GM23248 (cell line): ENCODE results near the gene SPNS3. TPM values are rescaled to one million over a fixed set of nuclear protein-coding genes. Genes with fewer than 3 reads are reported as not detected.

Experiments
- DNase-seq: peaks from one replicate; pipeline ENCODE4 v3.0.0-alpha.2; 2015
- H2AFZ ChIP-seq: fragments of 200-600 bp; sonication (generic); 2 replicates; pipeline ENCODE4 v1.6.1; 2016; ENCODE audit warnings: antibody characterized with exemption
- H3F3A ChIP-seq: fragments of 200-600 bp; sonication (generic); 2 replicates; pipeline ENCODE4 v1.6.1; 2016; ENCODE audit warnings: mild to moderate bottlenecking, antibody characterized with exemption, mixed run types; ENCODE audit not compliant: insufficient read depth
- H3K27ac ChIP-seq: fragments of 200-600 bp; sonication (generic); 2 replicates; pipeline ENCODE4 v1.5.1; 2016; ENCODE audit warnings: mild to moderate bottlenecking
- H3K27me3 ChIP-seq: fragments of 200-600 bp; sonication (generic); replicated peaks from 2 replicates; pipeline ENCODE4 v1.6.1; 2016; ENCODE audit warnings: mild to moderate bottlenecking; ENCODE audit not compliant: insufficient read depth
- H3K36me3 ChIP-seq: fragments of 200-600 bp; sonication (generic); 2 replicates; pipeline ENCODE4 v1.6.1; 2016; ENCODE audit warnings: low read depth, mild to moderate bottlenecking
- H3K4me1 ChIP-seq: fragments of 200-600 bp; sonication (generic); 2 replicates; pipeline ENCODE4 v1.6.1; 2016; ENCODE audit warnings: mild to moderate bottlenecking; ENCODE audit not compliant: insufficient read depth
- H3K4me2 ChIP-seq: fragments of 200-600 bp; sonication (generic); one replicate; pipeline ENCODE4 v1.6.1; 2016; ENCODE audit warnings: mild to moderate bottlenecking; ENCODE audit not compliant: unreplicated experiment
- H3K4me3 ChIP-seq: fragments of 200-600 bp; sonication (generic); 2 replicates; pipeline ENCODE4 v1.5.1; 2016; ENCODE audit warnings: mild to moderate bottlenecking
- H3K79me2 ChIP-seq: fragments of 200-600 bp; sonication (generic); 2 replicates; pipeline ENCODE4 v1.6.1; 2016; ENCODE audit warnings: mild to moderate bottlenecking; ENCODE audit not compliant: insufficient read depth
- H3K9ac ChIP-seq: fragments of 200-600 bp; sonication (generic); 2 replicates; pipeline ENCODE4 v1.6.1; 2016; ENCODE audit warnings: mild to moderate bottlenecking
- H3K9me2 ChIP-seq: fragments of 200-600 bp; sonication (generic); 2 replicates; pipeline ENCODE4 v1.6.1; 2016; ENCODE audit warnings: mixed run types, mild to moderate bottlenecking, moderate library complexity; ENCODE audit not compliant: insufficient read depth
- H3K9me3 ChIP-seq: fragments of 200-600 bp; sonication (generic); one replicate; pipeline ENCODE4 v1.6.1; 2017; ENCODE audit warnings: low read depth
- H4K20me1 ChIP-seq: fragments of 200-600 bp; sonication (generic); 2 replicates; pipeline ENCODE4 v1.6.0; 2016; ENCODE audit not compliant: insufficient read depth
- EZH2 ChIP-seq: fragments of 200-600 bp; sonication (generic); IDR thresholded peaks from 2 replicates; pipeline ENCODE4 v1.6.1; 2018; ENCODE audit warnings: antibody characterized with exemption, mild to moderate bottlenecking; ENCODE audit not compliant: insufficient read depth, poor library complexity, severe bottlenecking
- EZH2phosphoT487 ChIP-seq: fragments of 200-600 bp; sonication (generic); IDR thresholded peaks from 2 replicates; pipeline ENCODE4 v1.6.1; 2018; ENCODE audit warnings: antibody characterized with exemption, moderate library complexity, mild to moderate bottlenecking, low read depth; ENCODE audit not compliant: insufficient read depth
- WGBS, 2 experiments: methylation state at CpG; one replicate each; pipeline ENCODE4 v1.1.6; 2015 to 2017; ENCODE audit warnings: low lambda C conversion rate in 2 of 2, low coverage in 1 of 2; ENCODE audit errors: missing lambda C conversion rate in 2 of 2; 5-methylcytosine and 5-hydroxymethylcytosine counted together
- in situ Hi-C: fragments of 300-500 bp; cut with MboI; formaldehyde crosslinking; loops from 2 replicates; pipeline ENCODE4 v1.15.0; 2020
- polyA plus RNA-seq: library from polyadenylated mRNA; unstranded; fragments of >200 nt; fragmentation: Nextera tagmentation; extraction: Ambion mirVana; gene quantifications from 2 replicates; pipeline ENCODE4 v1.2.1, GENCODE V29; 2016
- total RNA-seq: library from RNA; depleted of rRNA; stranded (reverse); fragments of >200 nt; shearing (Covaris generic); gene quantifications from 2 replicates; pipeline ENCODE4 v1.2.3, GENCODE V29; 2014

Gene SPNS3
- total and polyA plus RNA-seq, 2 experiments from 2014 or later, result not detected

GRCh38 chr17:4411201-4411600, 22.5 kb upstream of the SPNS3 start:
- no peaks in the 10 kb centered on the region for H3K79me2 ChIP-seq
- in situ Hi-C loops, result loop anchor here (10.0 kb wide), 1 partner anchor 196 kb away; no protein-coding TSS in a partner anchor
- TF ChIP-seq EZH2 (no peak), EZH2phosphoT487 (no peak)
- H3K27ac ChIP-seq, result no peak overlapping the region
- no peaks in the 10 kb centered on the region for H3K9me2 ChIP-seq
- H3K36me3 ChIP-seq, result no peaks in the 10 kb centered on the region
- no peaks in the 10 kb centered on the region for H3K27me3 ChIP-seq
- no peaks in the 10 kb centered on the region for H3F3A ChIP-seq
- H4K20me1 ChIP-seq, result no peaks in the 10 kb centered on the region
- H3K4me2 ChIP-seq, result no peak overlapping the region
- WGBS, 2 experiments, result 89 to 99% methylated on average over 3 of the region's 3 CpGs
- H3K9me3 ChIP-seq, result no peaks in the 10 kb centered on the region
- no peak overlapping the region for H3K9ac ChIP-seq
- H2AFZ ChIP-seq, result no peak overlapping the region
- no peak overlapping the region for H3K4me3 ChIP-seq
- H3K4me1 ChIP-seq, result no peaks in the 10 kb centered on the region
- DNase-seq, result no peak

GRCh38 chr17:4412933-4413831, 20.6 kb upstream of the SPNS3 start:
- H3K27ac ChIP-seq, result no peak overlapping the region
- H3K4me1 ChIP-seq, result no peaks in the 10 kb centered on the region
- H3K4me3 ChIP-seq, result no peak overlapping the region; the same call in 1 of the 2 replicates
- no peaks in the 10 kb centered on the region for H3F3A ChIP-seq
- no peak overlapping the region for H3K9ac ChIP-seq
- no peaks in the 10 kb centered on the region for H4K20me1 ChIP-seq
- H3K36me3 ChIP-seq, result no peaks in the 10 kb centered on the region
- peak; percentile 93 for DNase-seq
- 26 to 37% methylated on average over 17 to 26 of the region's 27 CpGs for WGBS, 2 experiments
- H3K9me2 ChIP-seq, result no peaks in the 10 kb centered on the region
- no peak for TF ChIP-seq EZH2phosphoT487
- TF ChIP-seq EZH2, result no peak
- peak overlapping the region; percentile 62 for H2AFZ ChIP-seq
- in situ Hi-C loops, result loop anchor here (10.0 kb wide), 1 partner anchor 198 kb away; no protein-coding TSS in a partner anchor
- H3K4me2 ChIP-seq, result peak overlapping the region; percentile 41
- H3K27me3 ChIP-seq, result no peaks in the 10 kb centered on the region
- no peaks in the 10 kb centered on the region for H3K79me2 ChIP-seq
- no peaks in the 10 kb centered on the region for H3K9me3 ChIP-seq

DNA sequence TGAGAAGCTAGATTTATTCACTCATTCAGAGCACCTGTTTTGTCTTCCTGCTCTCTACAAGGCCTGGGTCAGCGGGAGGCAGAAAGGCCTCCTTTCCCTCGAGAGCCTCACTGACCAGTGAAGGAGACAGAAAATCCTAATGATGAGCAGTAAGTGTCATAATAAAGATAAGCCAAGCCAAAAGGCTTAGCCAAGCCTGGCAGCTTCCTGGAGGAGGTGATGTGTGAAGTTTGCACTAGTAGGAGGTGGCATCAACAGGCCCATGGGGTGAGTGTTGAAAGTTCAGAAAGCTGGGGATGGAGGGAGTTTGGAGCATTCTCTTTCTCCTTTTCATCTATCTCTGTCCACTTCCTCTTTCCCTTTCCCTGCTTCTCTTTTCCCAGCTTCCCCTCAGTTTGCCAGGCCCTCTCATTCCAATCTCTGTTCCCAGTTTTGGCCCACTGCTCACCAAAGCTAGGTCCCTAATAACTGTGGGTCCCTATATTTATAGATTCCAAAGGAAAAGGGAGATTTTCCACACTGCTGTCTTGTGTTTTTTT, 16.5 kb upstream of the SPNS3 start:
- no peaks in the 10 kb centered on the region for H3K36me3 ChIP-seq
- no peak overlapping the region for H3K4me3 ChIP-seq
- no peaks in the 10 kb centered on the region for H3K4me1 ChIP-seq
- H3K9me3 ChIP-seq, result no peaks in the 10 kb centered on the region
- no peak for TF ChIP-seq EZH2phosphoT487
- no peak for TF ChIP-seq EZH2
- no peak overlapping the region for H3K9ac ChIP-seq
- no peaks in the 10 kb centered on the region for H3K79me2 ChIP-seq
- H2AFZ ChIP-seq, result no peak overlapping the region
- H4K20me1 ChIP-seq, result no peaks in the 10 kb centered on the region
- H3K4me2 ChIP-seq, result no peak overlapping the region
- DNase-seq, result no peak
- in situ Hi-C loops, result loop anchor here (10.0 kb wide), 1 partner anchor 202 kb away; no protein-coding TSS in a partner anchor
- H3F3A ChIP-seq, result no peaks in the 10 kb centered on the region
- H3K27ac ChIP-seq, result no peak overlapping the region
- H3K9me2 ChIP-seq, result no peaks in the 10 kb centered on the region
- no peaks in the 10 kb centered on the region for H3K27me3 ChIP-seq
- WGBS, 2 experiments, result 68 to 76% methylated on average over 2 of the region's 2 CpGs

GRCh38 chr17:4420692-4421131, 13.0 kb upstream of the SPNS3 start:
- Histone ChIP-seq H3K9ac (no peak overlapping the region), H3K79me2 (no peaks in the 10 kb centered on the region), H3K4me3 (peak overlapping the region; percentile 33; the same call in 1 of the 2 replicates), H3K36me3 (no peaks in the 10 kb centered on the region), H3K27me3 (no peaks in the 10 kb centered on the region), H3K4me1 (no peaks in the 10 kb centered on the region), H3K27ac (no peak overlapping the region), H3K9me2 (no peaks in the 10 kb centered on the region), H3K4me2 (peak overlapping the region; percentile 40), H4K20me1 (no peaks in the 10 kb centered on the region), H3K9me3 (no peaks in the 10 kb centered on the region), H2AFZ (peak overlapping the region; percentile 79), H3F3A (no peaks in the 10 kb centered on the region)
- no peak for TF ChIP-seq EZH2
- TF ChIP-seq EZH2phosphoT487, result no peak
- WGBS, 2 experiments, result 7 to 8% methylated on average over 7 of the region's 7 CpGs
- in situ Hi-C loops, result no loop called here
- peak; percentile 78 for DNase-seq
